HEK293 (cell line): ENCODE data around the gene CLCF1.

Experiments
- BCL6B ChIP-seq: fragments of 450-650 bp; formaldehyde crosslinking; IDR thresholded peaks from 2 replicates; pipeline ENCODE4 v1.5.1; 2017; ENCODE audit warnings: missing biosample characterization, missing genetic modification characterization
- EGR2 ChIP-seq: fragments of 450-650 bp; formaldehyde crosslinking; IDR thresholded peaks from 2 replicates; pipeline ENCODE4 v1.5.1; 2016; ENCODE audit warnings: low read depth, missing biosample characterization, missing genetic modification characterization
- GFI1B ChIP-seq: fragments of 450-650 bp; formaldehyde crosslinking; IDR thresholded peaks from 2 replicates; pipeline ENCODE4 v1.5.1; 2016; ENCODE audit warnings: missing biosample characterization, missing genetic modification characterization
- GLIS1 ChIP-seq: fragments of 450-650 bp; formaldehyde crosslinking; IDR thresholded peaks from 2 replicates; pipeline ENCODE4 v1.5.1; 2016; ENCODE audit warnings: missing biosample characterization, missing genetic modification characterization
- HOXC10 ChIP-seq: sonication (generic); formaldehyde crosslinking; IDR thresholded peaks from 2 replicates; pipeline ENCODE4 v1.8.1; 2023; ENCODE audit warnings: mild to moderate bottlenecking, missing genetic modification reagents
- HOXD13 ChIP-seq: sonication (generic); formaldehyde crosslinking; IDR thresholded peaks from 2 replicates; pipeline ENCODE4 v1.8.0; 2022; ENCODE audit warnings: missing genetic modification reagents, borderline replicate concordance
- IKZF3 ChIP-seq: fragments of 450-650 bp; IDR thresholded peaks from 2 replicates; pipeline ENCODE4 v1.5.0; 2018; ENCODE audit warnings: missing biosample characterization, mild to moderate bottlenecking, missing genetic modification characterization, moderate library complexity
- MEIS1 ChIP-seq: sonication (generic); formaldehyde crosslinking; IDR thresholded peaks from 2 replicates; pipeline ENCODE4 v1.8.1; 2022; ENCODE audit warnings: missing genetic modification reagents, mild to moderate bottlenecking, borderline replicate concordance
- MZF1 ChIP-seq: fragments of 450-650 bp; formaldehyde crosslinking; IDR thresholded peaks from 2 replicates; pipeline ENCODE4 v1.5.1; 2017; ENCODE audit warnings: missing biosample characterization, missing genetic modification characterization, borderline replicate concordance
- SP2 ChIP-seq: fragments of 450-650 bp; formaldehyde crosslinking; IDR thresholded peaks from 2 replicates; pipeline ENCODE4 v1.5.1; 2016; ENCODE audit warnings: missing biosample characterization, missing genetic modification characterization
- TRIM28 ChIP-seq: IDR thresholded peaks from 2 replicates; pipeline ENCODE4 v1.6.1; 2011; ENCODE audit warnings: low read length, control low read depth, borderline replicate concordance
- ZBTB1 ChIP-seq: fragments of 450-650 bp; formaldehyde crosslinking; IDR thresholded peaks from 2 replicates; pipeline ENCODE4 v1.5.1; 2016; ENCODE audit warnings: missing biosample characterization, missing genetic modification characterization
- ZBTB26 ChIP-seq: fragments of 450-650 bp; formaldehyde crosslinking; optimal IDR thresholded peaks from 2 replicates; pipeline ENCODE3; 2016; ENCODE audit warnings: missing biosample characterization, mild to moderate bottlenecking, missing genetic modification characterization
- ZBTB49 ChIP-seq: fragments of 450-650 bp; formaldehyde crosslinking; IDR thresholded peaks from 2 replicates; pipeline ENCODE4 v1.5.1; 2016; ENCODE audit warnings: missing biosample characterization, missing genetic modification characterization, low read depth
- ZBTB7A ChIP-seq: fragments of 450-650 bp; formaldehyde crosslinking; IDR thresholded peaks from 2 replicates; pipeline ENCODE4 v1.5.1; 2016; ENCODE audit warnings: low read depth, missing biosample characterization, missing genetic modification characterization
- ZBTB8A ChIP-seq: fragments of 450-650 bp; formaldehyde crosslinking; IDR thresholded peaks from 2 replicates; pipeline ENCODE4 v1.5.1; 2016; ENCODE audit warnings: missing biosample characterization, missing genetic modification characterization
- ZNF112 ChIP-seq: fragments of 450-650 bp; formaldehyde crosslinking; IDR thresholded peaks from 2 replicates; pipeline ENCODE4 v1.5.0; 2017; ENCODE audit warnings: missing biosample characterization, missing genetic modification characterization
- ZNF121 ChIP-seq: fragments of 450-650 bp; formaldehyde crosslinking; IDR thresholded peaks from 2 replicates; pipeline ENCODE4 v1.5.1; 2016; ENCODE audit warnings: missing biosample characterization, missing genetic modification characterization
- ZNF146 ChIP-seq: fragments of 450-650 bp; formaldehyde crosslinking; IDR thresholded peaks from 2 replicates; pipeline ENCODE4 v1.5.1; 2016; ENCODE audit warnings: missing biosample characterization, missing genetic modification characterization
- ZNF19 ChIP-seq: fragments of 450-650 bp; formaldehyde crosslinking; IDR thresholded peaks from 2 replicates; pipeline ENCODE4; 2016; ENCODE audit warnings: missing biosample characterization, missing genetic modification characterization, low read depth
- ZNF221 ChIP-seq: fragments of 450-650 bp; formaldehyde crosslinking; IDR thresholded peaks from 2 replicates; pipeline ENCODE4 v1.5.1; 2017; ENCODE audit warnings: missing biosample characterization, missing genetic modification characterization, borderline replicate concordance
- ZNF239 ChIP-seq: fragments of 450-650 bp; formaldehyde crosslinking; IDR thresholded peaks from 2 replicates; pipeline ENCODE4 v1.5.1; 2016; ENCODE audit warnings: missing biosample characterization, missing genetic modification characterization
- ZNF280C ChIP-seq: fragments of 450-650 bp; formaldehyde crosslinking; IDR thresholded peaks from 2 replicates; pipeline ENCODE4 v1.5.1; 2016; ENCODE audit warnings: missing biosample characterization, missing genetic modification characterization
- ZNF292 ChIP-seq: fragments of 450-650 bp; formaldehyde crosslinking; IDR thresholded peaks from 2 replicates; pipeline ENCODE4 v1.5.1; 2016; ENCODE audit warnings: low read depth, missing biosample characterization, missing genetic modification characterization, borderline replicate concordance
- ZNF513 ChIP-seq: fragments of 450-650 bp; IDR thresholded peaks from 2 replicates; pipeline ENCODE4 v1.5.1; 2018; ENCODE audit warnings: missing biosample characterization, missing genetic modification characterization
- ZNF529 ChIP-seq: fragments of 450-650 bp; formaldehyde crosslinking; IDR thresholded peaks from 2 replicates; pipeline ENCODE4 v1.5.1; 2017; ENCODE audit warnings: missing genetic modification characterization, missing biosample characterization; ENCODE audit not compliant: insufficient replicate concordance
- ZNF530 ChIP-seq: fragments of 450-650 bp; formaldehyde crosslinking; IDR thresholded peaks from 2 replicates; pipeline ENCODE4 v1.5.1; 2016; ENCODE audit warnings: low read depth, missing biosample characterization, missing genetic modification characterization
- ZNF555 ChIP-seq: fragments of 450-650 bp; formaldehyde crosslinking; conservative IDR thresholded peaks from 2 replicates; pipeline ENCODE4 v1.5.1; 2017; ENCODE audit warnings: missing biosample characterization, mild to moderate bottlenecking, missing genetic modification characterization, inconsistent platforms
- ZNF600 ChIP-seq: fragments of 450-650 bp; formaldehyde crosslinking; IDR thresholded peaks from 2 replicates; pipeline ENCODE4 v1.5.1; 2016; ENCODE audit warnings: missing biosample characterization, missing genetic modification characterization
- ZNF626 ChIP-seq: fragments of 450-650 bp; sonication (Bioruptor Pico); formaldehyde crosslinking; IDR thresholded peaks from 2 replicates; pipeline ENCODE4 v1.5.1; 2018; ENCODE audit warnings: missing biosample characterization, missing genetic modification characterization, inconsistent platforms
- ZSCAN16 ChIP-seq: fragments of 450-650 bp; formaldehyde crosslinking; IDR thresholded peaks from 2 replicates; pipeline ENCODE4 v1.5.1; 2016; ENCODE audit warnings: missing biosample characterization, missing genetic modification characterization

The CLCF1 gene

GRCh38 chr11:67317205-67317887, 56.1 kb downstream of the CLCF1 start (continued):
- no peak for TF ChIP-seq MEIS1 (CRISPR knock-in tag)
- TF ChIP-seq IKZF3 (tag by site-specific recombination): 0 out of 2 replicates have a peak, but pooled peaks have one; percentile 33
- no peak for TF ChIP-seq ZBTB49 (tag by site-specific recombination)
- TF ChIP-seq ZNF239 (tag by site-specific recombination): no peak
- peak; percentile 78 for TF ChIP-seq ZBTB26
- no peak for TF ChIP-seq ZNF530 (tag by site-specific recombination)
- TF ChIP-seq ZBTB1 (tag by site-specific recombination): no peak
- no peak for TF ChIP-seq BCL6B (tag by site-specific recombination)
- TF ChIP-seq ZNF555 (tag by site-specific recombination): no peak
- TF ChIP-seq ZNF529 (tag by site-specific recombination): no peak
- no peak for TF ChIP-seq ZNF292 (tag by site-specific recombination)
- no peak for TF ChIP-seq ZNF221 (tag by site-specific recombination)
- no peak for TF ChIP-seq HOXC10 (CRISPR knock-in tag)
- TF ChIP-seq GLIS1 (tag by site-specific recombination): no peak; the same call in 1 of the 2 replicates
- TF ChIP-seq TRIM28: no peak
- no peak for TF ChIP-seq ZNF112 (tag by site-specific recombination)
- peak; percentile 87 for TF ChIP-seq SP2 (tag by site-specific recombination)
- no peak for TF ChIP-seq ZNF121
- no peak for TF ChIP-seq GFI1B (tag by site-specific recombination)
- TF ChIP-seq ZBTB8A: peak; percentile 100
- TF ChIP-seq ZNF280C (tag by site-specific recombination): no peak
- no peak for TF ChIP-seq ZSCAN16 (tag by site-specific recombination)
- TF ChIP-seq HOXD13 (CRISPR knock-in tag): no peak
- no peak for TF ChIP-seq ZNF513
- peak; percentile 57; the same call in 1 of the 2 replicates for TF ChIP-seq ZBTB7A (tag by site-specific recombination)
- no peak for TF ChIP-seq ZNF146 (tag by site-specific recombination)
- peak; percentile 63 for TF ChIP-seq ZNF600 (tag by site-specific recombination)
- TF ChIP-seq ZNF19 (tag by site-specific recombination): no peak
- TF ChIP-seq ZNF626: no peak
- TF ChIP-seq MZF1: no peak
- no peak for TF ChIP-seq EGR2 (tag by site-specific recombination)
